K562 (cell line): ENCODE measurements around the gene FKBP2. TPM values are rescaled to one million over a fixed set of nuclear protein-coding genes. Genes with fewer than 3 reads are reported as not detected.

ENCODE experiments used
- ATF1 ChIP-seq, 2 experiments: fragments of 450-650 bp in 1 of 2; IDR thresholded peaks; 2 replicates each; pipeline ENCODE4 v1.6.1; 2016; ENCODE audit warnings: missing compliant biosample characterization in 1 of 2, missing genetic modification characterization in 1 of 2
- CC2D1A ChIP-seq: fragments of 450-650 bp; IDR thresholded peaks from 2 replicates; pipeline ENCODE4 v1.6.1; 2017; ENCODE audit warnings: mild to moderate bottlenecking
- DACH1 ChIP-seq: fragments of 450-650 bp; IDR thresholded peaks from 2 replicates; pipeline ENCODE4 v1.6.1; 2018; ENCODE audit not compliant: partially characterized antibody
- DLX4 ChIP-seq: fragments of 250-450 bp; sonication (Bioruptor Pico); IDR thresholded peaks from 2 replicates; pipeline ENCODE4 v1.6.1; 2021; ENCODE audit warnings: mild to moderate bottlenecking
- GTF2A2 ChIP-seq: IDR thresholded peaks from 2 replicates; pipeline ENCODE4 v1.6.1; 2016; ENCODE audit warnings: mild to moderate bottlenecking, missing genetic modification characterization, missing compliant biosample characterization
- GTF2B ChIP-seq: IDR thresholded peaks from 2 replicates; pipeline ENCODE4 v1.6.1; 2011; ENCODE audit not compliant: insufficient read length; ENCODE audit errors: extremely low read depth
- HDGF ChIP-seq: fragments of 450-650 bp; IDR thresholded peaks from 2 replicates; pipeline ENCODE4 v1.6.1; 2016
- MYC ChIP-seq, 2 experiments: fragments of 250-450 bp in 1 of 2; sonication (Bioruptor Pico) in 1 of 2; IDR thresholded peaks; 2 replicates each; pipeline versions ENCODE4 v1.5.1 to v1.6.1; 2012 to 2021; ENCODE audit warnings: low read depth in 2 of 2, borderline replicate concordance in 1 of 2, improper control_type of control experiment in 1 of 2, low read length in 1 of 2, mild to moderate bottlenecking in 1 of 2, moderate library complexity in 1 of 2
- NFIX ChIP-seq: fragments of 250-450 bp; sonication (Bioruptor Pico); IDR thresholded peaks from 2 replicates; pipeline ENCODE4 v1.4.0; 2020; ENCODE audit warnings: low read depth, mild to moderate bottlenecking, moderate library complexity
- PBX2 ChIP-seq, 2 experiments: IDR thresholded peaks in 1 of 2; conservative IDR thresholded peaks in 1 of 2; 2 replicates each; pipeline ENCODE4 v1.6.1; 2016; ENCODE audit warnings: low read depth in 2 of 2, mild to moderate bottlenecking in 1 of 2, missing compliant biosample characterization in 1 of 2, missing genetic modification characterization in 1 of 2, moderate library complexity in 1 of 2
- RBM39 ChIP-seq: fragments of 200-400 bp; formaldehyde crosslinking; optimal IDR thresholded peaks from 2 replicates; pipeline ENCODE3; 2018; ENCODE audit warnings: low read depth, low read length
- SAFB2 ChIP-seq: fragments of 200-400 bp; formaldehyde crosslinking; IDR thresholded peaks from 2 replicates; pipeline ENCODE4 v1.6.1; 2018; ENCODE audit warnings: borderline replicate concordance, low read length, low read depth, moderate library complexity; ENCODE audit not compliant: severe bottlenecking
- SNRNP70 ChIP-seq: fragments of 200-400 bp; formaldehyde crosslinking; optimal IDR thresholded peaks from 2 replicates; pipeline ENCODE3; 2017; ENCODE audit warnings: low read depth, low read length
- YY1 ChIP-seq, 3 experiments: IDR thresholded peaks; 2 replicates each; pipeline ENCODE4 v1.6.1; 2011; ENCODE audit warnings: low read length in 2 of 3, mild to moderate bottlenecking in 2 of 3, moderate library complexity in 2 of 3, borderline replicate concordance in 1 of 3, control low read depth in 1 of 3, low read depth in 1 of 3; ENCODE audit not compliant: insufficient read depth in 3 of 3, insufficient replicate concordance in 2 of 3, control insufficient read depth in 1 of 3, insufficient read length in 1 of 3; ENCODE audit errors: extremely low read depth in 1 of 3
- ZBTB49 ChIP-seq: sonication (generic); formaldehyde crosslinking; IDR thresholded peaks from 2 replicates; pipeline ENCODE4 v1.8.0; 2022; ENCODE audit warnings: missing genetic modification reagents, mild to moderate bottlenecking, borderline replicate concordance
- ZBTB7A ChIP-seq: IDR thresholded peaks from 2 replicates; pipeline ENCODE4 v1.6.1; 2011; ENCODE audit warnings: low read depth, mild to moderate bottlenecking, low read length, moderate library complexity, borderline replicate concordance; ENCODE audit not compliant: control insufficient read depth
- ZNF511 ChIP-seq: sonication (generic); formaldehyde crosslinking; IDR thresholded peaks from 2 replicates; pipeline ENCODE4 v1.8.0; 2022; ENCODE audit warnings: mild to moderate bottlenecking, missing genetic modification reagents
- ZNF717 ChIP-seq: fragments of 250-450 bp; sonication (Bioruptor Pico); IDR thresholded peaks from 2 replicates; pipeline ENCODE4 v1.5.0; 2021
- polyA plus RNA-seq, 8 experiments: library from polyadenylated mRNA; depleted of rRNA in 4 of 8; stranded (reverse) in 5 of 8; unstranded in 3 of 8; fragments of >200 nt; fragmentation: Nextera tagmentation in 2 of 8; fragmentation: Illumina TruSeq in 1 of 8; extraction: Ambion mirVana in 2 of 8; extraction: Trizol in 1 of 8; gene quantifications; 2 replicates each; pipeline versions ENCODE4 v1.2.1 to v1.2.3, GENCODE V29; 2011 to 2014; ENCODE audit warnings: inconsistent platforms in 1 of 8, missing spikeins in 1 of 8
- total RNA-seq, 7 experiments: library from RNA; depleted of rRNA in 6 of 7; stranded (reverse); fragments of >200 nt in 6 of 7; fragmentation: Illumina TruSeq in 2 of 7; extraction: Trizol in 2 of 7; gene quantifications; 2 replicates each; pipeline versions ENCODE4 v1.2.1 to v1.2.3, GENCODE V29; 2011 to 2021; ENCODE audit warnings: low replicate concordance in 1 of 7

Gene FKBP2
- total and polyA plus RNA-seq, 9 of the 15 experiments (the other 6 are each of a cell fraction or from before 2014, with no cell fraction given): 3.5 to 151 (median 58.1) TPM

GRCh38 chr11:64284048-64284961 is 43.4 kb downstream of the FKBP2 start, which contains the start of gene BAD (continued):
- TF ChIP-seq PBX2 (CRISPR knock-in tag; IDR thresholded peaks at IDR 0.05; ENCODE audit: low read depth) (peak; percentile 51), PBX2 (tag; conservative IDR thresholded peaks at IDR 0.05; ENCODE audit: low read depth) (peak; percentile 91), ZNF717 (CRISPR knock-in tag) (no peak), CC2D1A (0 out of 2 replicates have a peak, but pooled peaks have one; percentile 12), ZNF511 (no peak), MYC (IDR thresholded peaks at IDR 0.05; ENCODE audit: low read depth, low read length) (no peak), MYC (CRISPR knock-in tag; IDR thresholded peaks at IDR 0.05; ENCODE audit: borderline replicate concordance, low read depth) (no peak), ATF1 (CRISPR knock-in tag; IDR thresholded peaks at IDR 0.05) (no peak), ATF1 (tag; IDR thresholded peaks at IDR 0.05) (peak; percentile 96), DLX4 (CRISPR knock-in tag) (no peak), ZBTB7A (no peak; the same call in 1 of the 2 replicates), GTF2B (no peak), SAFB2 (no peak), NFIX (CRISPR knock-in tag) (no peak), GTF2A2 (tag) (no peak), YY1 (IDR thresholded peaks at IDR 0.05; ENCODE audit: borderline replicate concordance in 1 of 3, control insufficient read depth in 1 of 3, extremely low read depth in 1 of 3, insufficient read depth in 3 of 3, insufficient read length in 1 of 3, insufficient replicate concordance in 2 of 3, low read depth in 1 of 3, low read length in 2 of 3) (peak in 1 of 3 experiments; percentile 21), ZBTB49 (no peak), SNRNP70 (no peak), HDGF (no peak), RBM39 (no peak), DACH1 (no peak)
